Gastrocnemius medialis (tissue), 4 donors: ENCODE results near the gene BRI3BP. TPM values are rescaled to one million over a fixed set of nuclear protein-coding genes. Genes with fewer than 3 reads are reported as not detected.
"Not testable (repeated sequence)": the region's sequence is repeated elsewhere in the genome, so short reads cannot be mapped to it uniquely, and the experiment has no call there.

Source experiments
- ATAC-seq, 2 donors: fragments of 150-250 bp; one replicate each; pipeline ENCODE4 v1.9.1; 2016
- DNase-seq, 2 donors: peaks; one replicate each; pipeline ENCODE4 v3.0.0-alpha.2; 2019
- H3K27ac ChIP-seq, 4 donors: fragments of 200-600 bp; sonication (generic); 1 replicate in 1 of 4; 2 replicates in 3 of 4; pipeline ENCODE4 v1.5.1; 2016 to 2018; ENCODE audit warnings: mild to moderate bottlenecking in 2 of 4, moderate library complexity in 1 of 4
- H3K27me3 ChIP-seq, 3 donors: fragments of 200-600 bp; sonication (generic) in 2 of 3; 1 replicate in 1 of 3; 2 replicates in 2 of 3; pipeline versions ENCODE4 v1.5.1 to v1.6.0; 2016 to 2019; ENCODE audit warnings: mild to moderate bottlenecking in 1 of 3, moderate library complexity in 1 of 3
- H3K36me3 ChIP-seq, 2 donors: fragments of 200-600 bp; sonication (generic) in 1 of 2; one replicate each; pipeline ENCODE4 v1.5.1; 2017 to 2018
- H3K4me1 ChIP-seq, 2 donors: fragments of 200-600 bp; sonication (generic) in 1 of 2; one replicate each; pipeline ENCODE4 v1.5.1; 2016 to 2017; ENCODE audit warnings: mild to moderate bottlenecking in 2 of 2
- H3K4me3 ChIP-seq, 4 donors: fragments of 200-600 bp; sonication (generic) in 3 of 4; 1 replicate in 1 of 4; 2 replicates in 3 of 4; pipeline ENCODE4 v1.5.1; 2016 to 2019; ENCODE audit warnings: mild to moderate bottlenecking in 2 of 4
- H3K9me3 ChIP-seq, 3 donors: fragments of 200-600 bp; sonication (generic) in 2 of 3; 1 replicate in 1 of 3; 2 replicates in 2 of 3; pipeline ENCODE4 v1.5.1; 2016 to 2019
- CTCF ChIP-seq, 5 experiments: fragments of 450-650 bp in 3 of 5; fragments of 200-600 bp in 2 of 5; sonication (generic) in 2 of 5; IDR thresholded peaks in 4 of 5; conservative IDR thresholded peaks in 1 of 5; 1 replicate in 4 of 5; 2 replicates in 1 of 5; pipeline ENCODE4 v1.5.1; 2016 to 2019; ENCODE audit warnings: antibody characterized with exemption in 5 of 5, mild to moderate bottlenecking in 3 of 5, moderate library complexity in 3 of 5
- POLR2A ChIP-seq, 2 donors: fragments of 450-650 bp; IDR thresholded peaks; one replicate each; pipeline ENCODE4 v1.6.1; 2017; ENCODE audit warnings: antibody characterized with exemption in 2 of 2, mild to moderate bottlenecking in 2 of 2, moderate library complexity in 2 of 2
- in situ Hi-C, 4 donors: fragments of 200-750 bp; cut with MboI; loops; one replicate each; pipeline versions ENCODE4 v1.15.0 to v1.8.0; 2017; ENCODE audit warnings: low sequenced_read_pairs in 4 of 4
- intact Hi-C: fragments of 100-400 bp; cut with DNase I; formaldehyde crosslinking; loops from one replicate; pipeline ENCODE4 v1.15.1; 2023; ENCODE audit warnings: low total_unique reads
- total RNA-seq, 4 donors: library from RNA; depleted of rRNA; stranded (reverse); fragments of >200 nt; gene quantifications; one replicate each; pipeline versions ENCODE4 v1.1.0 to v1.2.3, GENCODE V29; 2016

The BRI3BP gene
- total RNA-seq, 4 donors from 2014 or later, result 0.75 to 2.0 (median 1.6) TPM

GRCh38 chr12:124975276-124975675 lies 18.2 kb upstream of the BRI3BP start:
- Histone ChIP-seq H3K9me3 (no peaks in the 10 kb centered on the region), H3K4me1 (no peaks in the 10 kb centered on the region), H3K36me3 (peaks cover 0 to 91% of the 10 kb centered on the region in 2 donors), H3K27ac (no peak overlapping the region), H3K27me3 (no peaks in the 10 kb centered on the region), H3K4me3 (no peak overlapping the region)
- intact Hi-C loops, result no loop called here
- DNase-seq (no peak), ATAC-seq (no peak)
- TF ChIP-seq POLR2A (IDR thresholded peaks at IDR 0.05) (no peak), CTCF (IDR thresholded peaks at IDR 0.05 in 4 of 5, conservative IDR thresholded peaks at IDR 0.05 in 1 of 5) (no peak)
- in situ Hi-C loops, result no loop called here

- intact Hi-C loops (no loop called here), in situ Hi-C loops (no loop called here)
- ATAC-seq (no peak), DNase-seq (no peak)
- Histone ChIP-seq H3K4me3 (no peak overlapping the region), H3K27me3 (no peaks in the 10 kb centered on the region), H3K36me3 (peaks cover 0 to 91% of the 10 kb centered on the region in 2 donors), H3K4me1 (no peaks in the 10 kb centered on the region), H3K27ac (no peak overlapping the region), H3K9me3 (no peaks in the 10 kb centered on the region)
- TF ChIP-seq POLR2A (IDR thresholded peaks at IDR 0.05), result no peak
- TF ChIP-seq CTCF (IDR thresholded peaks at IDR 0.05 in 4 of 5, conservative IDR thresholded peaks at IDR 0.05 in 1 of 5), result no peak
Observed at GRCh38 chr12:124976999-124977398, 16.4 kb upstream of the BRI3BP start.

DNA sequence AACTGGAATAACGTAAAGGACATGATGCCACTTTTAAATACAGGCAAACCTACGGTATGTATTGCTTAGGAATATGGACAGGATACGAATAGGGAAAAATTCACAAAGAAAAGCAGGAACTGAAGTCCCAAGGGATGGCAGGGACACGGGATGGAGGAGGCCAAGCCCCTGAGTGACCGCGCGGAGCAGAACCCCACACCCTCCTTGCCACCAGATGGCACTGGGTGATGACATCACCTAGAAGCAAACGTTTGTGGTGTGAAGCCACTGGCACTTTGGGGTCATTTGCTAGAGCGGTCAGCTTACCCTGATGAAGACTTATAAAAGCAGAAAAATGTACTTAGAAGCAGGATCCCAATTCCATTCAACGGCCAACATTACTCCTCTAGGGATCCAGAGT lies 13.9 kb upstream of the BRI3BP start:
- no peaks in the 10 kb centered on the region for H3K27me3 ChIP-seq
- no peaks in the 10 kb centered on the region for H3K4me1 ChIP-seq
- TF ChIP-seq POLR2A (IDR thresholded peaks at IDR 0.05) (no peak), CTCF (IDR thresholded peaks at IDR 0.05 in 4 of 5, conservative IDR thresholded peaks at IDR 0.05 in 1 of 5) (no peak)
- intact Hi-C loops, result no loop called here
- H3K27ac ChIP-seq, result no peak overlapping the region
- in situ Hi-C loops, result no loop called here
- ATAC-seq, result no peak
- H3K9me3 ChIP-seq, result no peaks in the 10 kb centered on the region
- peaks cover 0 to 90% of the 10 kb centered on the region in 2 donors for H3K36me3 ChIP-seq
- H3K4me3 ChIP-seq, result no peak overlapping the region
- DNase-seq, result no peak

DNA sequence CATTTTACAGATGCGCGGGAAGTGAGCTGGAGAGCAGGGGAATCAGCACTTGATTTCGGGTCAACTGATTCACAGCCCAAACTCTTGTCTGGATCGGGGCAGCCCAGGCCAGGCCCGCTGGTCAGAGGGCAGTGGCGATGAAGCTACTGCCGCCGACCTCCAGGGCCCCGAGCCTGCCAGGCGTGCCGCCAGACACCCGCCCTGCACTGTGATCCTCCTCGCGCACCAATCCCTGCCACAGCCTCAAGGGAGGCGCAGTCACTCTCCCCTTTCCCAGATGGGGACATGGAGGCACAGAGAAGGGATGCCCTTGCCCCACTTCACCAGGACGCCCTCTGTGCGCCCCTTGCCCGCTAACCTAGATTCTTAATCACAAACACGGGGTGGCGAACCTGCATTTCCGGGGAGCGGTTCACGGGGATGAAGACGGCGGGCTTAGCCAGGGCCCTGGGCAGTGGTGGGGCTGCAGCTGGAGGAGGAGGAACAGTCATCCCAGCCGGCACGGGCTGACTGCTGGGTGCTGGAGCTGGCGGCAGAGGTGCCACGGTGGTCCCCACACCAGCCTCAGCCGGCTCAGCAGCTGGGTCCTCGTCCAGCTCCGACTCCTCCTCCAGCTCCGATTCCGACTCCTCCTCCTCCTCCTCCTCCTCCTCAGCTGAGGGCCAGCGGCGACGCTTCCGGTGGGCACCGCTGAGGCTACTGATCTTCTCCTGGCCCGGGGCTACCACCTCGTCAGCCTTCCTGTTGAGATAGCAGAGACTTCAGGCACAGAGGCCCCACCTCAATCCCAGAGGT lies 13.2 kb upstream of the BRI3BP start:
- Histone ChIP-seq H3K27ac (no peak overlapping the region), H3K36me3 (peaks cover 0 to 90% of the 10 kb centered on the region in 2 donors), H3K4me3 (no peak overlapping the region), H3K4me1 (no peaks in the 10 kb centered on the region), H3K27me3 (no peaks in the 10 kb centered on the region), H3K9me3 (no peaks in the 10 kb centered on the region)
- ATAC-seq (no peak), DNase-seq (no peak)
- in situ Hi-C loops, result no loop called here
- intact Hi-C loops, result no loop called here
- TF ChIP-seq POLR2A (IDR thresholded peaks at IDR 0.05) (no peak), CTCF (IDR thresholded peaks at IDR 0.05 in 4 of 5, conservative IDR thresholded peaks at IDR 0.05 in 1 of 5) (no peak)

DNA sequence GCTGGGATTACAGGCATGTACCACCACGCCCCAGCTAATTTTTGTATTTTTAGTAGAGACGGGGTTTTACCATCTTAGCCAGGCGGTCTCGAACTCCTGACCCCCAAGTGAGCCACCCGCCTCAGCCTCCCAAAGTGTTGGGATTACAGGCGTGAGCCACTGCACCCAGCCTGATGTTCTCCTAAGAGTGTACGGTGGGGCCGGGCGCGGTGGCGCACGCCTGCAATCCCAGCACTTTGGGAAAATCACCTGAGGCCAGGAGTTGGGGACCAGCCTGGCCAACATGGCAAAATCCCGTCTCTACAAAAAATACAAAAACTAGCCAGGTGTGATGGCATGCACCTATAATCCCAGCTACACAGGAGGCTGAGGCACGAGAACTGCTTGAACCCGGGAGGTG lies 6.6 kb upstream of the BRI3BP start:
- H3K27ac ChIP-seq, H3K4me1 ChIP-seq, H3K4me3 ChIP-seq, DNase-seq, ATAC-seq, intact Hi-C loops, H3K9me3 ChIP-seq, in situ Hi-C loops, H3K27me3 ChIP-seq: not testable (repeated sequence)
- peaks cover 0 to 33% of the 10 kb centered on the region in 2 donors for H3K36me3 ChIP-seq
